Fibroblast of skin of abdomen (primary cell): ENCODE results near the gene HELZ2.

Experiments
- DNase-seq: peaks from one replicate; pipeline ENCODE4 v3.0.0-alpha.2; 2013

HELZ2 gene

DNA sequence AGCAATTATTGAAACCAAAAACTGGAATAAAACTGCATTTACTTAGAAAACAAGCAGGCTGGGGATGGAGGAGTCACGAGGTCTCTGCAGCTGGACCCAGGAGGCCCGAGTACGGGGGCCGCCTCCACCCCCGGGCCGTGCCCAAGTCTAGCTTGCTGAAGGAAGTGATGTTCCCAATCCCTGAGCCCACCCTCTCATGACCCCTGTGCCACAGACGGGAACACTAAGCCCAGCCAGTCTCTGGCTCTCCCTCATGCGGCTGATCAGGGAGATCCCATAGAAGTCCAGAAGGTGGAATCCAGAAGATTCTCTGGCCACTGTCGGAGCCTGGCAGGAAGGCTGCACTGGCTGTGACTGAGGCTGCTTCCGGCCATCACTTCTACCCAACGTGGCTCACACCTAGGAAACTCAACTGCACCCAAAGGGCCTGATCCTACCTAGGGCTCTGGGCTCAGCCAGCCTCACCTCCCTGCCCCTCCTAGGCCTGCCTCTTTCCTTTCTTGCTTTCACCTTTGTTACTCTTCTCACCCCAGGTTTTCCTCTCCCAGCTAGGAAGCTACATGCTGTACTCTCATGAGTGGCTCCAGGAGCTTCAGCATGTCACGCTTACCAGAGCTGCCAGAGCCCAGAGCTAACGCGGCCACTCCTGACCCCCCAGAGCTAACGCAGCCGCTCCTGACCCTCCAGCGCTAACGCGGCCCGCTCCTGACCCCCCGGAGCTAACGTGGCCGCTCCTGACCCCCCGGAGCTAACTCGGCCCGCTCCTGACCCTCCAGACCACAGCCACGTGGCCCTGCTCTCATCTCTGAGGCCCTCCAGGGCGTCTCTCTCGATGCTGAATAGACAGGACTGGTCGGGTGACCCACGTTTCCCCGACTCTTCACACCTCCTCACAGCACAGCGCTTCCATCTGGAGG is 24.7 kb upstream of the HELZ2 start:
- DNase-seq, result no peak

DNA sequence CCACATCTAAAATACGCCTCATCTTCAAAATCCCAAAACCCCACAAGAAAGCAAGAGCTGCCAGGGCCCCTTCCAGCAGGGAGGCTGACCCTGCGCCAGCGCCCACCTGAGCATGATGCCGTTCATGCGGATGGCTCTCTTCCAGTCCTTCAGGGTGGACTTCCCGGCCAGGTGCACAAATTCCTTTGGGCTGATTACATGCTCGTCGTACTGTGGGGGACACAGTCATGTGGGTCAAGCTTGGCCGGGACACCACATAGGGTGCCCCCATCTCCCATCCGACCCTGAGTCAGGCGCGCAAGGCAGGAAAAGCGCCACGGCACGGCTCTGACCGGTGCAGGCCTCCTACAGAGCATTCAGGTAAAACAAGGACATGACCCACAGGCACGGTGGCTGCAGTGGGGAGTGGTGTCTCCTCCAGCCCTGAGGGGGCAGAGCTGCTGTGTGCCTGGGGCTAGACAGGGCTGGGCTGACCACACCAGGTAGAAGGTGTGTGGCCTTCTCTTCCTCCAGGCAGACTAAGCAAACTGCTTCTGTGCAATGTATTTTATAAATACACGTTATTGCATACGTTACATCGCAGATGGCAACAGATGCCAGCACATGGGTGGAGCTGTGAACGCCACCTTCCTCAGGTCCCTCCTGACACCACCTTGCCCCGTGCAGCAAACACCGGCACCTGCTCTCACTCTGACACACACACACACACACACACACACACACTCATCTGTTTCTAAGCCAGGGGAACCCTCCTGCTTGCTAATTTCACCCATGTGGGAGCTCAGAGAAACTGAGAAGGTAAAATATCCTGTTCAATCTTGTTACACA is 23.8 kb upstream of the HELZ2 start:
- no peak for DNase-seq

DNA sequence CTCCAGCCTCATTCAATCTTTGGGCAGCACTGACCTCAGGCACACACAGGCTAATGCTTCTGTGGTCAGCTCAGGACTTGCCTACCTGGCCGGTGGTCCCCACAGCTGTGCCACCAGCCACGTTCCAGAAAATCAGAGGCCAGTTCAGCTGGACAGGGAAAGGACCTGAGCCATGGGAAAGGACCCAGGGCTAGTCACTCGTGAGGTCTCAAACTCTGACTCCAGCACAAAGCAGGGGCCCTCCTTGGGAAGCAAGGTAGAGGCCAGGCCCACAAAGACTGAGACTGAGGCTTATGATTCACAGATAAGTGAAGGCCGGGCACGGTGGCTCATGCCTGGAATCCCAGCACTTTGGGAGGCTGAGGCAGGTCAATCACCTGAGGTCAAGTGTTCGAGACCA is 22.4 kb upstream of the HELZ2 start:
- DNase-seq, result no peak

DNA sequence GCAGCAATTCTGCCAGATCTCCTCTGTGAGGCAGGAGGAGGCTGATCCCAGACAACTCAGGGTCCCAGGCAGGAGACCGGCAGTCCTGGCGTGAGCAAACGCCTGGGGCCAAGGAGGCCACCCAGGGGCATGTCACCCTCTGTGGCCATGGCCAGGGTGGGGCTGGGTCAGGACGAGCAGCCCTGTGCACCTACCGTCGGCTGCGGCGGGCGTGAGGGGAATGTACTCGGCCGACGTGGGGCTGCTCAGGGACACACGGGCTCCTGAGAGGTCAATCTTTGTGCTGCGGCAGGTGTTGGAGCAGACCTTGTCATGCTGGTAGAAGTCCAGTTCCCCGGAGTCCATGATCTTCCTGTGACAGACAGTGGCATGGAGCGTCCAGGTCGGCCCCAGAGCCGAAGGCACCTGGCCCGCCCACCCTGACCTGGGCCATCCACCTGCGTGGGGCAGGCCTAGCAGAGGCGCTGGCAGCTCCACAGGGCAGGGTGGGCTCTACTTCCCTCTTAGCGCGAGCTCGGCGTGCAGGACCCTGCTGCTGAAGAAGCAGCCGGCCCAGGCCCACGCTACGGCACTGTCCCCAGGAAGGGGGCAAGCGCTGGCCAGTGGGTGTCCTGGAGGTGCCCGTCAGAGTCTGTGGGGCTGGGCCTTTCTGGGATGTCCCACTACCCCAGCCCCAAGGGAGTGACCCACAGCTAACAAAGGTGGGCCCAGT is 21.5 kb upstream of the HELZ2 start:
- no peak for DNase-seq

DNA sequence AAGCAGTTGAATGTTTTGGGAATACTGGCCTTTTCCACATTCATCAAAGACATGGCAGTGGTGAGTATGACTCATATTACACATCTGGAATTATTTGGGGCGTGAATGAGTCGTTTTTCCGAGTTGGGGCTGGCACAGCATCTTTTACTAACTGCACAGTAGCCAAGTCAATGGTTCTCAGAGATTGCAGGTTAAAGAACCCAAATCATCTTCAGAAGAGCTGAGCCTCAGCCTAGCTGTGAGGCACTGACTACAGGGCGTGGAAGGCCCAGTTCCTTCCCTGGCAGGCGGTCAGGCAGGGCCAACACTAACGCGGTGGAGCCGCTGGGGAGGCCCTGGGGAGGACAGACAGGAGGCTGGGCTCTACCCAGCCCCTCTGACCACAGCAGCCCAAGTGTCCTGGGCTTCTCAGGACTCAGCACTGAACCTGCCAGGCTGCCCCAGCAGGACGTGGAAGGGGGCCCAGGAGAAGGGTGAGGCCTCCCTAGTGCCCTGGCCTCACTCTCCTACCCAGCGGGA is 20.1 kb upstream of the HELZ2 start:
- peak; percentile 69 for DNase-seq

DNA sequence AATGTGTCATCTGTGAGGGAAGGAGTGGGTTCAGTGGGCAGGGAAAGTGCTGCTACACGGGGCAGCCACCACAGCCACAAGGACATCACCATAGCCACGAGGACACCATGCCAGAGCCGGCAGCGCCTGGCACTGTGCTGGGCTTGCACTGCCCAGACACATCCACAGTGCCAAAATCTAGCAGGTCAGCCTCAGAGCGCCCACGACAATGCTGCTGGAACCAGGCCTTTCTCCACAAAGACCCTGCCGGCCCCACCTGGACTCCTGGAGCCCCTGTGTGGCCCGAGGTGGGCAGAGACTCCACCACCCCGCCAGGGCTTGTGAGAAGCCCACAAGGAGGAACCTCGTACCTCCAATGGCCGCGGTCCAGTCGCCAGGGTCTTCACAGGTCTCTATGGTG is 18.6 kb upstream of the HELZ2 start:
- DNase-seq, result no peak

DNA sequence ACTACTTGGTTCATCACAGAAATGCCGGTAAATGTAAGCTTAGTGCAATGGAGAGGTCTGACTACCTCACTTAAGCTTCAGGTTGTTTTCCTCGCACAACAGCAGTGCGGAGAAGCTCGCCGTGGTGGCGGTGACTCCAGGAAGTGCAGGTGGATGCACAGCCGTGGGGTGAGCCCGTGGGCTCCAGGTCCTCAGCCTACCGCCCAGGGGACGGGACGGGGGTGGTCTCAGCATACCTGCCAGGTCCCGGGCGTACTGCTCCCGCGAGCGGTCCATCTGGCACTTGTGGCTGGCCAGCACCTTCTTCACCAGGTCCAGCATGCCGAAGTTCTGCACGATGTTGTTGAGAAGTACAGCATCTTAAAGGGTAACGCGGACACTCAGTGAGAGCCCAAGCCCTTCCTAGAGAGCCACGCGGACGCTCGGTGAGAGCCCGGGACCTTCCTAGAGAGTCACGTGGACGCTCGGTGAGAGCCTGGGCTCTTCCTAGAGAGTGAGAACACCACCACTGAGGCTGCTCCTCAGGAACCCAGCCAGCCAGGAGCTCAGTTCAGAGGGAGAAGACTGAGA is 17.8 kb upstream of the HELZ2 start:
- DNase-seq, result no peak

DNA sequence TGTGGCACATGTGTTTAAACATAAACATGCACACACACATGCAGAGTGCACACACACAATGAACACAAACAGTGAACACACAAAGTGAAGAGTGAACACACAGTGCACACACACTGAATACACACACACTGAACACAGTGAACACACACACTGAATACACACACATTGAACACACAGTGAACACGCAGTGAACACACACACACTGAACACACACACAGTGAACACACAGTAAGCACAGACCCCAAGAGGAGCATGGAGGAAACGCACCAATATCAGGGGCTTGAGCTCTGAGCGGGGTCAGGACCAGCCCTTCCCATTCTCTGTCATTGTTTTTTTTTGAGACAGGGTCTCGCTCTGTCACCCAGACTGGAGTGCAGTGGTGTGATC is 17.1 kb upstream of the HELZ2 start:
- no peak for DNase-seq

DNA sequence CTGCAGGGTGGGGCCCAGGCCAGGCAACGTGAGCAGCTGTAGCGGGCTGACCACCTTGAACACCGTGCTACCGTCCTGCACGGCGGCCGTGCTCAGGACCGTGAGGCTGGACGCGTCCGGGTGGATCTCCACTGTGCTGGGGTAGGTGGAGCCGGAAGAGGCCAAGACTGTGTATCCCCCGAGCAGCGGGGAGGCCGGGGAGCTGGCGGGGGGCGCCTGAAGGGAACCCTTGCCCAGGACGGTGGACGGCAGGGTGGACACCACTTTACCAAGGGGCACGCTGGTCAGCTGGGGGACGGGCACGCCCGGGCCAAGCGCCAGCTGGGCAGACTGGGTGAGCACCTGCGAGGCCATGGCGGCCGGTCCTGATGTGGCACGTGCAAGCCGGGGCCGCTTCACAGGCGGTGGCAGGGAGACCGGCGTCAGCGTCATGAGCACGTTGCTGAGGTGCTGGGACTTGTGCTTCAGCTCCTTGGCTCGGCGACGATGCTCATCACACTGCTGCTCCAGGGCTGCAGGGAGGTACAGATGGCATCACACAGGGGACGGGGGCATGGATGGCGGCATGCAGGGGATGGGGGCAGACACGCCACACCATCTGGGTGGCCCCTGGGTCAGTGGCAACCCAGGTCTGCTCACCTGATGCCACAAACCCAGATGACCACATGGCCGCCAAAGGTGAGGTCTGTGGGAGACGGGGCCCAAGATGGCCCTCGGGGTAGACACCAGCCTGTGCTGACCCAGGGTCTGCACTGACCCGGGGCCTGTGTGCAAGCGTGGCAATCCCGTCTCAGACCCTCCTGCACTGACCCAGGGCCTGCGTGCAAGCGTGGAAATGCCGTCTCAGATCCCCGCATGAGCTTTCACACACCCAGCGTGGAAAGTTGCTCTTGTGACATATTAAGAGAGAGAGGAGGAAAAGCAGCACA is 16.4 kb upstream of the HELZ2 start:
- no peak for DNase-seq

DNA sequence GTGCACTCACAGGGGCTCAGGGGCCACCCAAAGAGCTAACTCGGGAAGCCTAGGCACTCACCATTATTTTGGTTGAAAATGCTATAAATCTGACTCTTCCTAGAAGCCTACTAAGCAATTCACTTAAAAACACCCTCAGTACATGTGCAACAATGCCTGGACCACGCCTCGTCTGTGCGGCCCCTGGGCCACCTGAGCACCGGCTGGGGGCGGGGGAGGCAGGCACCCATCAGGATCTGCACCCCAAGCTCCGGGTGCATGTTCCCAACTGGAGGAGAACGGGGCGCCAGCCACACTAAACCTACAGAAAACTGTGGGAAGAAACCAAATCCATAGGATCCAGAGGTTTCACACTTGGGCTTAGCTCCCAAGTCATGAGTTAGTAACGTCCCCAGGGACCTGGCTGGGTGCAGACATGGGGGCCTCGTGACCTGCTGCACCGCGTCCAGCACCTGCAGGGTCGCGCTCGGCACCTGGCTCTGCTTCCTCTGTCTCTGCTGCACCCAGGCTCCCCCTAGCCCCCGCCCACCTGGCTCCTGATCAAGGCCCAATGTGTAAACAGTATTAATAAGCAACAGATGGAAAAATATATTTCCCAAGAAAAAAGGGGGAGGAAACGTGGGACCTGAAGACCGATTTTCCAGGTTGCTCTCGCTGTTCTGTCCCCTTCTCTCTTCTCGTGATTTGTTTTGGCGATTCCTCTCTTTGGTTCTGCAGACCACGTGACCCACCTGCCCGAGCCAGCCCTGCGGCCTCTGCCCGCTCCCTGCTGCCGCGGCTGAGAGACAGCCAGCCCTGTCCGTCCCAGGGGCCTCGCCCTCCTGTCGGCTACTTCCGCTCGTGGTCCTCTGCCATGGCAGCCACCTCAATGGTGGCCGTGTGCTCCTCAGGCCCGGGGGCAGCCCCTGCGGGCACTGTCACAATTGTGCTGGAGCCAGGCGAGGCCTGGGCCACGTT is 15.5 kb upstream of the HELZ2 start:
- no peak for DNase-seq

DNA sequence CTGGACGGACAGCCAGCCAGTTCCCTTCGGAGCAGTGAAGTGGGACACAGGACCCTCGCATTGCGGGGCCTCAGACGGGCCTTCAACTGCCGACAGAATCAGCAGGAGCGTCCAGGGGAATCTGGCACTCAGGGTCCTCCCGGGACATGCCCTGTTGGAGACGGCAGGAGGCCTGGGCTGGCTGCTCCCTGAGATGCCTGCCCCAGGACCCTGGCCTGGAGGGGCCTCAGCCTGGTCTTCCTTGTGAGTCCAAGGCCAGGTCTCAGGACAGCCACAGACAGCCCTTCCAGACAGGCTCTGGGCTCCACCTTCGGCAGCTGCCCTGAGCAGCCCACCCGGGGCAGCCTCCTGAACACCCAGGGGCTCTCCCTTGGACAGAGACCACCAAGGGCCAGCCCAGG is 14.6 kb upstream of the HELZ2 start:
- DNase-seq, result no peak

DNA sequence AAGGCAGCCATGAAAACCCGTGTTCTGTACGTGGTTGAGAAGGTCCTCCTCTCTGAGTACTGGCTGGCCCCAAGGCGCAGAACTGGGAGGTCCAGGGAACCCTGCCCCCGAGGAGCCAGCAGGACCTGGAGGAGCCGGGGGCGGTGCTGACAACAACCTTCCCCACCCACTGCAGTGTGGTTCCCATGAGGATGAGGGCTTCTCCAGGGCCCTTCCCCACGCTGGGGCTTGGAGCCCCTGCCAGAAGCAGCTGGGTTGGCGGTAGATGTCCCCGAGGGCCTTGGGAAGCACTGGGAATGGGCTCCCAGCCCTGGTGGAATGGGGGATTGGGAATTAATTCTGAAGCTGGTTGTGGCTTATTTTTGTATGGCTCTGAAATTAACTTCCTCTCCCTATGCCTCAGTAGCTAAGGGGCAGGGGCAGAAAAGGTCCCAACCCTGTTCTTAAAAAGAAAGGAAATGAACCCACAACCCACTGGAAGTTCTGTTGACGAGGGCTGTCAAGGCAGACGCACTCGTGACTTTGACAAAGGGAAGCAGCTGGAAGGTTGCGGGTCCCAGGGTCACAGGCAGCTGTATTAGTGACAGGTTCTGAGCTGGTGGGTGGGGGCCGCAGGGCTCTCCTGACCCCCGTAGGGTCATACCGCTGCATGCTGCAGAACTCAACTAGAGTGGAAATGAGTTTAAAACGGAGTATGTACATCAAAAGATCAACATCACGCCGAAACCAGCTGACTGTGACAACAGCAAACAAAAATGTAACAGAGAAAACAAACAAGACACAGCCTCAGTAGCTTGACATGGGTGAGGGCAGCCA is 13.9 kb upstream of the HELZ2 start:
- no peak for DNase-seq

DNA sequence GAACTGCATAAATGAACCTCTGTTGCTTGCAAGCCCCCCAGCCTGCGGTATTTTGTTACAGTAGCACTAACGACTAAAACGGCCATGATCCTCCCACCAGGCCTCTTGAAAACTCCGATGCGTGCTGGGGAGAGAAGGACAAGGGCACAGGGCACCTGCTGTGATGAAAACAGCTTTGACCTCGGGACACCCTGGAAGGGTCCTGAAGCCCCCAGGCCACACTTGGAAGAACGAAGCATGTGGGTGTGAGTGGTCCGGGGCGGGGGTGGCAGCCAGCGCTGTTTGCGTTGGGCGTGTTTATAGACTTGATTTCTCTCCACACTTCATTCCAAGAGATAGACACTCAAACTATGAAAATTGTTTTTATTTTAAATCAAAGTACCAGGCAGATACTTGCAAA is 13.2 kb upstream of the HELZ2 start:
- DNase-seq, result no peak

DNA sequence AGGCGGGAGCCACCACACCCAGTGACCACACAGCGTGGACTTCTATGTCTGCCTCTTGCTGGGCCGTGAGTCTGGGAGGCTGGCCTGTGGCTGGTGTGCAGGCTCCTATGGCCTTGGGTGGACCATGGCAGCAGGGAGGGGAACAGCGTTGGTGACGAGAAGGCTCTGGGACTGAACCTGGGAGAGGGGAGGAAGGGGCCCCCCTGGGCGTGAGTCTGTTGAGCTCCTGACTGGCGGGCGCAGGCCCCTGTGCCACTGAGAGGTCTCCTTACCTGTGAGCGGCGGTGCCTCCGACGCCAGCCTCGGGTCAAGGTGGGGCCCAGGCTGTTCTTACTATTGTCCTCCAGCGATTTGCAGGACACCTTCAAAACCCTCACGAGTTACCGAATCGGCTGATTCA is 12.8 kb upstream of the HELZ2 start:
- DNase-seq, result no peak

DNA sequence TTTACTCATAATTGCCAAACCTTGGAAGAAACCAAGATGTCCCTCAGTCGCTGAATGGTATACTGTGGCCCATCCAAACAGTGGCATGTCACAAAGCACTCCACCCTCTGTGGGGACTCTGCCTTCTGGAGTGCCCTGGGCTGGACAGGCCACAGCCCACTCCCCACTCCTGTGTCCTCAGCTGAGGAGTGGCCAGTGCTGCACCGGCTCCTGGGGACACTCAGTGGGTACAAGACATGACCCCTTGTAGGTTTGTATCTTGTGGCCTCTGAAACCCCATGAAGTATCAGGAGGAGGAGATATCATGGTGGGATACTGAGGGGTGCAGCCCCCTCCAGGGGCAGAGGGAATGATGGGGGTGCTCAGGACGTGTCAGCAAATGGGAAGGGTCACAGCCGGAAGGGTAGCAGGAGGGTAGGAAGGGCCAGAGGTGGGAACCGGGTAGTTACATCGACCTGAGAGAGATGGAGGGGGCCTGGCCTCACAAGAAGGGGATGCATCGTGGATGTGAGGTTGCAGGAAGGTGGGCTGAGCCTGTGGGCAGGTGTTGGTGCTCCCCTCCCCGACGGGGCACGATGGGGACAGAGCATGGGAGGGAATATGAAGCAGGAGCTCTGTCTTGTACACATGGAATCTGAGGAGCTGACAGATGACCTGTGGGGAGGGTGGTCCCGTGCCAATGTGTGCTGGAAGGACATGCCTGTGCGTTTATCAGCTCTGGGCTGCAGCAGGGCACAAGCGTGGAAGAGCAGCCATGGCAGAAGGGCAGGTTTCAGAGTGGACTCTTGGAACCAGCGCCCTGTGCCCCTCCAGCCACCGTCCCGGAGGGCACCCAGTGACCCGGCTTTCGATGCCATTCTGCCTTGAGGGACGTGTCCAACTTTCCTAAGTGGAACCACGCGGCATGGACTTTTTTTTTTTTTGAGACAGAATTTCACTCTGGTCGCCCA is 11.9 kb upstream of the HELZ2 start:
- no peak for DNase-seq

DNA sequence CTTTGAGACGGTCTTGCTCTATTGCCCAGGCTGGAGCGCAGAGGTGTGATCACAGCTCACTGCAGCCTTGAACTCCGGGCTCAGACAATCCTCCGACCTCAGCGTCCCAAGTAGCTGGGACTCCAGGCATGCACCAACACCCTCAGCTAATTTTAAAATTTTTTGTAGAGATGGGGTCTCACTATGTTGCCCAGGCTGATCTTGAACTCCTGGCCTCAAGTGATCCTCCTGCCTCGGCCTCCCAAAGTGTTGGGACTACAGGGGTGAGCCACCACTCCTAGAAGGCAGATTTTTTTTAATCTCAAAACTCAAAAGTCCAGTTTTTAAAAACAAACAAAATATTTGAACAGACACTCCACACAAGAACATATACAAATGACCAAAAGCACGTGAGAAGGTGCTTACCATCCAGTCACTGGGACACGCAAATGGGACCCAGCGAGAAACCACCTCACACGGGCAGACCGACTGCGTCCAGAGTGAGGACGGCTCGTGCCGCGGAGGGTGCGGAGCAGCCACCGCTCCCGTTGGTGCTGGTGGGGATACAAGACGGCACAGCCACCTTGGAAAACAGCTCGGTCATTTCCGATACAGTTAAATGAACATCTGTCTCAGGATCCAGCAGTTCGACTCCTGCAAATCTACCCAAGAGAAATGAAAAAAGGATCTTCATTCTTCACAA is 8.5 kb upstream of the HELZ2 start:
- DNase-seq, result no peak

DNA sequence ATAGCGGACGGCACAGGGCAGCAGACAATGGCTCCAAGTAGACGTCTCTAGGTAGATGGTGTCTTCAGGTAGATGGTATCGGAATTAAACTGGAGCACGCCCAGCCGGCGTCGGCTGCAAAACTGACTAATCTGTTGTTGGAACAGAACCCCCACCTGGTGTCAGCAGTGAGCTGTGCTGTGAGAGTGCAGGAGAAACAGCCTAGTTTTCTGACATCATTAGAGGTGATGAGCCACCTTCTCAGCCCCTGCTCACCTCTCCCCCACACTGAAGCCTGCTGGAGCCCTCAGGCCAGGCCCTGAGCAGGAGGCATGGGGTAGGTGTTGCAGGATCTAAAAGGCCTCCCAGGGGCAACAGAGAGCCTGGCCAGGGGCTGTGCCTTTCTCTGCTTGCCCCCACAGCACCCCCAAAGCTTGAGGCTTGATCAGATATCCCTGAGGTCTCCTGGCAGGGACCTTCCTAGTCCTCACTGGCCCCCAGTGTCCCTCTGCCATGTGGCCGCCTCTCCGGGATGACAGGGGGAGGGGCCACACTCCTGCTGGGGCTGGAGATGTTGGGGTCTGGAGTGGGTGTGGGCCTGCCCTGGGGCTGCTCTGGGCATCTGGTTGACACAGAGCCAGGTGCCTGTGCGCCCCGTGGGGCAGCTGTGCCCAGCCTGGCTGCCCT is 6.9 kb upstream of the HELZ2 start:
- peak; percentile 34 for DNase-seq
